ENCODE results near the gene TMOD1.

DNA sequence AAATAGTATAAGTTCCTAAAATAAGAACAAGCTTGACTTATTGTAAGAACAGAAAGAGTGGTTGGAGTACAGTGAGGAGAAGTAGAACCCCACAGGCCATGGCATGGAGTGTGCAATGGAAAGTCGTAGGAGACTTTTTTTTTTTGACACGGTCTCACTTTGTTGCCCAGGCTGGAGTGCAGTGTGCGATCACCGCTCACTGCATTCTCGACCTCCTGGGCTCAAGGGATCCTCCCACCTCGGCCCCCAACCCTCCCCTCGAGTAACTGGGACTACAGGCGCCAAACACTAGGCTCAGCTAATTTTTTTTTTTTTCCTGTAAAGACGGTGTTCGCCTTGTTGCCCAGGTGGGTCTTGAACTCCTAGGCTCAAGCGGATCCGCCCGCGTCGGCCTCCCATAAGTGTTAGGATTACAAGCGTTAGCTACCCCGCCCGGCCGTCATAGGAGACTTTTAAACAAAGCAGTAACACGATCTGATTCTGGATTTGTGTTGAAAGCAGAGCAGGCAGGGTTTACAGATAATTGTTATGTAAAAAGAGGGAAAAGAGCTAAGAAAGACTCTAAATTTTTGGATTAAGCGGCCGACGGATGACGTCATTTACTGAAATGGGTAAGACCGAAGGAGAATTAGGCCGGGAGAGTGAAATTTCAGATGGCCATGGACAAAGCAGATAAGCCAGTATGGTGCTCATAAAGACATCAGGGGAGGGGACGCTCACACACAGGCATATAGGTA, 130.9 kb downstream of the TMOD1 start:
- TF ChIP-seq NFIC (IDR thresholded peaks at IDR 0.05; ENCODE audit: low read depth, low read length) (no peak), CTCF (IDR thresholded peaks at IDR 0.05 in 2 of 3, conservative IDR thresholded peaks at IDR 0.05 in 1 of 3; ENCODE audit: control insufficient read depth in 2 of 3, extremely low read depth in 1 of 3, insufficient read depth in 1 of 3, low read depth in 3 of 3, low read length in 3 of 3) (no peak), USF2 (IDR thresholded peaks at IDR 0.05; ENCODE audit: borderline replicate concordance, low read depth, low read length) (no peak), TARDBP (IDR thresholded peaks at IDR 0.05; ENCODE audit: borderline replicate concordance) (no peak), EP300 (IDR thresholded peaks at IDR 0.05; ENCODE audit: borderline replicate concordance in 1 of 2, control insufficient read depth in 1 of 2, low read depth in 2 of 2, low read length in 2 of 2) (no peak), POLR2AphosphoS5 (IDR thresholded peaks at IDR 0.05; ENCODE audit: low read length) (no peak), CBX5 (IDR thresholded peaks at IDR 0.05; ENCODE audit: low read depth) (no peak)
- TF ChIP-seq, protein P1, sequence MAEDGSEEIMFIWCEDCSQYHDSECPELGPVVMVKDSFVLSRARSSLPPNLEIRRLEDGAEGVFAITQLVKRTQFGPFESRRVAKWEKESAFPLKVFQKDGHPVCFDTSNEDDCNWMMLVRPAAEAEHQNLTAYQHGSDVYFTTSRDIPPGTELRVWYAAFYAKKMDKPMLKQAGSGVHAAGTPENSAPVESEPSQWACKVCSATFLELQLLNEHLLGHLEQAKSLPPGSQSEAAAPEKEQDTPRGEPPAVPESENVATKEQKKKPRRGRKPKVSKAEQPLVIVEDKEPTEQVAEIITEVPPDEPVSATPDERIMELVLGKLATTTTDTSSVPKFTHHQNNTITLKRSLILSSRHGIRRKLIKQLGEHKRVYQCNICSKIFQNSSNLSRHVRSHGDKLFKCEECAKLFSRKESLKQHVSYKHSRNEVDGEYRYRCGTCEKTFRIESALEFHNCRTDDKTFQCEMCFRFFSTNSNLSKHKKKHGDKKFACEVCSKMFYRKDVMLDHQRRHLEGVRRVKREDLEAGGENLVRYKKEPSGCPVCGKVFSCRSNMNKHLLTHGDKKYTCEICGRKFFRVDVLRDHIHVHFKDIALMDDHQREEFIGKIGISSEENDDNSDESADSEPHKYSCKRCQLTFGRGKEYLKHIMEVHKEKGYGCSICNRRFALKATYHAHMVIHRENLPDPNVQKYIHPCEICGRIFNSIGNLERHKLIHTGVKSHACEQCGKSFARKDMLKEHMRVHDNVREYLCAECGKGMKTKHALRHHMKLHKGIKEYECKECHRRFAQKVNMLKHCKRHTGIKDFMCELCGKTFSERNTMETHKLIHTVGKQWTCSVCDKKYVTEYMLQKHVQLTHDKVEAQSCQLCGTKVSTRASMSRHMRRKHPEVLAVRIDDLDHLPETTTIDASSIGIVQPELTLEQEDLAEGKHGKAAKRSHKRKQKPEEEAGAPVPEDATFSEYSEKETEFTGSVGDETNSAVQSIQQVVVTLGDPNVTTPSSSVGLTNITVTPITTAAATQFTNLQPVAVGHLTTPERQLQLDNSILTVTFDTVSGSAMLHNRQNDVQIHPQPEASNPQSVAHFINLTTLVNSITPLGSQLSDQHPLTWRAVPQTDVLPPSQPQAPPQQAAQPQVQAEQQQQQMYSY (CRISPR knock-in tag; IDR thresholded peaks at IDR 0.05): 0 out of 2 replicates have a peak, but pooled peaks have one; percentile 42
- TF ChIP-seq, protein P2, sequence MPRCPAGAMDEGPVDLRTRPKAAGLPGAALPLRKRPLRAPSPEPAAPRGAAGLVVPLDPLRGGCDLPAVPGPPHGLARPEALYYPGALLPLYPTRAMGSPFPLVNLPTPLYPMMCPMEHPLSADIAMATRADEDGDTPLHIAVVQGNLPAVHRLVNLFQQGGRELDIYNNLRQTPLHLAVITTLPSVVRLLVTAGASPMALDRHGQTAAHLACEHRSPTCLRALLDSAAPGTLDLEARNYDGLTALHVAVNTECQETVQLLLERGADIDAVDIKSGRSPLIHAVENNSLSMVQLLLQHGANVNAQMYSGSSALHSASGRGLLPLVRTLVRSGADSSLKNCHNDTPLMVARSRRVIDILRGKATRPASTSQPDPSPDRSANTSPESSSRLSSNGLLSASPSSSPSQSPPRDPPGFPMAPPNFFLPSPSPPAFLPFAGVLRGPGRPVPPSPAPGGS (IDR thresholded peaks at IDR 0.05; ENCODE audit: borderline replicate concordance, insufficient read depth, low read depth, low read length, poor library complexity, severe bottlenecking): no peak
